CD4-positive, alpha-beta T cell treated with Interferon alpha-2 for 1 hour (primary cell): ENCODE data around the gene DAAM2.

Source experiments
- DNase-seq, 2 donors: peaks; one replicate each; pipeline ENCODE4 v3.0.0-alpha.2; 2020 to 2022

Gene DAAM2

DNA sequence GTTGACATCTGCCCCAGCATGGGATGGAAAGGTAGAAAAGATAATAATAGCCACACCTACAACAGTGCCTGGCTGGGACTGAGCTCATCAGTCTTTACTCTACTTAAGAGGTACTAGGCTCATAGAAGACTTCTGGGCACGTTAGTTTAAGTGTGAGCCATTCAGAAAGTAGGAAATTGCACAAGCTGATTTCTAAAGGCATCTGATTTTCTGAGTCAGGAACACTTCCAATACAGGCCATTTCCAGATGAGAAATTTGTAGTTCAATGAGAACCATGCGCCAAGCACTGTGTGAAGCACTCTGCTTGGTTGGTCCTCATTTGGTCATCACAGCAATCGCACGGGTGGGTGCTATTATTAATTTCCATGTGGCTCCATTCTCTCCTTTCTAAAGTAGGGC lies 99.8 kb downstream of the DAAM2 start:
- no peak for DNase-seq

GRCh38 chr6:39892490-39893129 lies 100.4 kb downstream of the DAAM2 start:
- peak in 1 of 2 donors; percentile 6 for DNase-seq

- no peak for DNase-seq
These were observed 101.1 kb downstream of the DAAM2 start for GRCh38 chr6:39893286-39893685.

- DNase-seq, result no peak
These were observed 104.5 kb downstream of the DAAM2 start for GRCh38 chr6:39896701-39897100.

DNA sequence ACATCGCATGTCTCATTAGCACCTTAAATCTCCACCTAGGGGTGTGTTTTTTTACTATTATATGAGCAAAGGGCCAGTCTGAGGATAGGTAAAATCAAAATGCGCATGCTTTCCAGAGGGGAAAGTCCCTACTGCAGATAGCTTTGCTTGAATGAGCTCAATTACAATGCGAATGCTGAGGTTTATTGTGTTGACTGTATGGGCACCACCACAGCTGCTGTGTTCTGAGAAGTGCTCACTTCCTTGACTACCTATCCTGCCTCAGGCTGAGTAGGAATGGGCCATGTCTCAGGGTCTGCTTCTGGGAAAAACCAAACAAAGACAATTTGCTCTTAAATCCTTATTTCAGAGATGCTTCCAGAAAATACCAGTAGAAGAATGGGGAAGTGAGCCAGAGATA lies 105.5 kb downstream of the DAAM2 start:
- no peak for DNase-seq

DNA sequence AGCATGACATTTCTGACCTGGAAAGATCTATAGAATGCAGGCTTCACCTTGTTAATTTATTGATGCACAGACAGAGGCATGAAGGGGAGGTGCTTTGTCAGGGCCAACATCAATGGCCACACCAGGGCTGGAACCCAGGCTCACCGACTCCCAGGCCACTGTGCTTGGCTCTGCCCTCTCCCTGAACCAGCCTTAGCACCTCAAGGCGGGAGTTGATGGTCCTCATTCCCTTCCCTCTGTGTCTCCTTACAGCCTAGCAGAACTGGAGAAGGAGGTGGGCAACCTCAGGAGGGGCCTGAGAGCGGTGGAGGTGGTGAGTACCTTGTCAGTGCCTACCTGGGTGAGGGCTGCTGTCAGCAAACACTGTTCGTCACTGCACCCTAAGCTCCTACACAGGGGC lies 106.4 kb downstream of the DAAM2 start:
- no peak for DNase-seq

GRCh38 chr6:39899554-39900295 lies 107.5 kb downstream of the DAAM2 start:
- DNase-seq, result no peak

DNA sequence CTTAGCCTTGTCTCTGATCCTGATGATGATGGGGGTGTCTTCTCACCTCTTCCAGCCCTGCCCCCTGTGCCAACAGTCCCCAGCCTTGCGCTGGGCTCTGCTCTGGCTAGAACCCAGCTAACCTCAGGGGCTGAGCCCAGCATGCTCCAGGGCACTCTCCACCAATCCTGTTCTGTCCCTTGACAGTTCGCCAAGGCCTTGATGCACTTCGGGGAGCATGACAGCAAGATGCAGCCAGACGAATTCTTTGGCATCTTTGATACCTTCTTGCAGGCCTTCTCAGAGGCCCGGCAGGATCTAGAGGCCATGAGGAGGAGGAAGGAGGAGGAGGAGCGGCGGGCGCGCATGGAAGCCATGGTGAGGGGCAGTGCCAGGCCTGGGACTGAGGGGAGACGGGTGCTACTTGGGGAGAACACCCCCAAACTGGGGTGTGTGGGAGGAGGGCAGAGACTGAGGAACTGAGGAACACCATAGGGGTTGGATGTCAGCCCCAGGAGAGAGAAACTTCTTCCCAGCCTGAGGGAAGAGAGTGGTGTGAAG lies 109.0 kb downstream of the DAAM2 start:
- DNase-seq, result no peak

GRCh38 chr6:39901670-39902069 lies 109.5 kb downstream of the DAAM2 start:
- no peak for DNase-seq

DNA sequence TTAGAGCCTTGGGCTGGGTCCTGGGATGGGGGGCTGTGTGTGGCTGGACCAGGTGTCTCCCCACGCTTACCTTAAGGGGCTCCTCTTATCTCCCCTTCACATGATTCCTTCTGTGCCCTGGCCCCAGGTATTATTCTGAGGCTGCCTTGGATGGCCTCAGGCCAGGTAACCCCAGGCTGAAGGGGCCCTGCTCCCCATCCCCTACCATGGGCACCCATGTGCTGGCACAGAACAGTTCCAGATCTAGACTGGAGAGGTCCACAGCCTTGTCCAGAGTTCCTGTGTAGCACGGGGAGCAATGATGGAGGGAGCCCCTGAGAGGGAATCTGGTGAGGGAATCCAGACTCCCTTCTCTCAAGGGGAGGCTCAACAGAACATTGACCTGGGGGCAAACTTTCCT lies 110.0 kb downstream of the DAAM2 start:
- DNase-seq, result no peak

DNA sequence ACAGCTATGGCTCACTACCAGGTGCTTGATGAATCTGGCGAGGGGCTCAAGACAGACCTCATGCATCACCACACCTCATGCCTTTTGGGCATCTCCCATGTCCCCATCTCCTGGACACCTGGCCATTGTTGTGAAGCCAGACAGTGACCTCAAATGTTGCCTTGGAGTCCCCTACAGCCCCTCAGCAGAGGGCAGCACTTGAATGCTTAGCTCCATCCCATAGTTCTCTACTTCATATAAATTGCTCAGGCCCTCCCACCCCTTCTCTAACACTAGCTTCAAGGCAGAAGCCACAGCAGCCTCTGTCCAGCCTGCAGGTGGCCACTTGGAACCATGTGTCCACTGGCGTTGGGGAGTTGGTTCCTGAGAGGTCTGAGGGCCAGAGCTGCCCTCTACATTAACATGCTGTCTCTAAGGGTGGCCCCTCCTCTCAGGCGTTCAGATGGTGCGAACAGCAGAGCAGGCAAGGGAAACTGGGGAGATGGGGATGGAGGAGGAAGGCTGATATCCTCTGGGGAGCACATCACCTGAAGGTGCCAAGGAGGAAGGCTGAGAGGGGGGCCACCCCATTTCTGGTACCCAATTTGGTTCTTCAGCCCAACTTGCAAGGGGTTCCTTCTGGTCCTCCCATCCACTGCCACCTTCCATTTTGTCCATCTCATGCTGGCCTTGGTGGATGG lies 110.8 kb downstream of the DAAM2 start:
- no peak for DNase-seq

- no peak for DNase-seq
These were observed 111.5 kb downstream of the DAAM2 start for GRCh38 chr6:39903656-39904055.

DNA sequence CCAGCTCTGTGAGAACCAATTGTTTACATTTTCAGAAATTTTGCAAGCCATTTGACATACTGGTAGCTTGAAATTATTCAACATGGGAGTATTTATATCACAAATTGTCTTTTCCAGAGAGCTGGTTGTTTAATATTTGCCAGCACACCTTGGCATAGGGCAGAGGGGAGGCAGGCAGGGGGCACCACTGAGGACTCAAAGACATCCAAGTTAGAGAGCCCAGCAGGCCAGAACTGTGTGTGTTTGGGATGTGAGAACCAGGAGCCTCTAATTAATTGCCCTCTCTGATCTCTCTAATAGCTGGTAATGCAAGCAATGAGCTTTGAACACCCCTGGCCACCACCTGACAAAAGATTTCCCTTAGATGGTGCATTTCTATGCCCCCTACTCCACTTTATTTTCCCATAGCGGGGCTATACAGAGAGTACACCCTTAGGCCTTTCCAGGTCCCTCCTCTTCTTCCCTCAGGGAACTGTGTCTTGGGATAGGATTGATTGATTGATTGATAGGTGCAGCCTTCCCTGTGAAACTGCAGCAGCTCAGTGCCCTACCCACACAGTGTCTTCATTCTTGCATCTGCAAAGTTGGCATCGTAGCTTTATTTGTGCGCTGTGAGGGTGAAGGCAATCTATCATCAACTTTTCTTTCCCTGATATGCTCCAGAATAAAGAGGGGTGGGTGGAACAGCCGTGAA lies 112.9 kb downstream of the DAAM2 start:
- no peak for DNase-seq

DNA sequence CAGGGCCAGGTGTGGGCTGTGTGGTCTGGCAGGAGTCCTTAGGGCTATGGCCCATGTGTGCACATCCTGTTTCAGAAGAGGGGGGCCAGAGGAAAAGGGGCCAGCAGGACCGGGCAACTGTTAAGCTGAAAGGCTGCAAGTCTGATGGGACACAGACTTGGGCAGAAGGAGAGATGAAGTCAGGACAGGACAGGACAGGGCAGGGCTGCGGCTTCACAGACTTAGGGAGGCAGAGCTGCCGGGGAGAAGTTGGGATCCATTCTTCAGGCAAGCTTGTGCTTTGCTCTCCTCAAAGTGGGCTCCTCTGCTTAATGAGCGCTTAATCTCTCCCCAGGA lies 113.4 kb downstream of the DAAM2 start:
- DNase-seq, result no peak

- DNase-seq, result no peak
These were observed 114.2 kb downstream of the DAAM2 start for GRCh38 chr6:39906318-39906761.

- DNase-seq, result no peak
These were observed 115.8 kb downstream of the DAAM2 start for GRCh38 chr6:39907871-39908575.

DNA sequence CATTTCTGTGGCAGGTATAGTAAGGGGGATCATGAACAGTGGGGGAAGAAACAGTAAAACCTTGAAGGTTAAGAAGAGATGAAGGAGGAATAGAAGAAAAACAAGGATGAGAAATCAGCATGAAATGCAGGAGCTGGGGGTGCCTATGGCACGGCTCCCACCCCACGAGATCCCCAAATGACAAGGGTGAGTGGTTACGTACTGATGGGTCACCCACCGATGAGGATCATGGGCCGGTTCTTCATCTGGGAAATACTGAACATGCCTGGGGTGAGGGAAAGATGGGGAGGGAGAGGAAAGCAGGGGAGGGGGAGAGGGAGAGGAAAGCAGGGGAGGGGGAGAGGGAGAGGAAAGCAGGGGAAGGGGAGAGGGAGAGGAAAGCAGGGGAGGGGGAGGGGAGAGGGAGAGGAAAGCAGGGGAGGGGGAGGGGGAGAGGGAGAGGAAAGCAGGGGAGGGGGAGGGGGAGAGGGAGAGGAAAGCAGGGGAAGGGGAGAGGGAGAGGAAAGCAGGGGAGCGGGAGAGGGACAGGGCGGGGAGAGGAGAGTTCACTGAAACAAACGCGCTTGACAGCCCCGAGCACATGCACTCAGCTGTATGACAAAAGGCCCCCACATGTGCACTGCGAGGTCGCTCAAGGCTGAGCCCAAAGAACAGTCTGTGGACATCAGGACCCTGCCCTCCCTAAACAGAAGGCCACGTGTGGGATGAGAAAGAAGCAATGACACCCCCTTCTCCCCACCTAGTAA lies 116.8 kb downstream of the DAAM2 start:
- no peak for DNase-seq

GRCh38 chr6:39909701-39910100 lies 117.5 kb downstream of the DAAM2 start:
- DNase-seq, result no peak

DNA sequence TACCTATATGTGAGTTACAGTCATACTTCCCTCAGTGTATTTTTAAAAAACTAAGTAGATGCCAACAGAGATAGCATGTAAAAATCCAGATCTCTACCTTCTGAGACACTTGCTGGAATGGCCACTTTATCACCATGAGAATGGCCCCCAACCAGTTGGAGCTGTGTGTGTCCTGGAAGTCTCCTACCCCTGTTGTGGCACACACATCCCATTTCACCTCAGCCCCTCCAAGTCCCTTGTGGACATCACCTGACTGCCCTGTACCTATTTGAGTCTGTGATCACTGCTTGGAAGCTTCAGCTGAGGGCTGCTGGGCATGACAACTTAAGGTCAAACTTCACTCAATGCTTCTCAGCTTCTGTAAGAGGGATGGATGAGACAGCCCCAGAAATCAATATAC lies 118.0 kb downstream of the DAAM2 start:
- no peak for DNase-seq

GRCh38 chr6:39910744-39911143 lies 118.6 kb downstream of the DAAM2 start:
- no peak for DNase-seq

DNA sequence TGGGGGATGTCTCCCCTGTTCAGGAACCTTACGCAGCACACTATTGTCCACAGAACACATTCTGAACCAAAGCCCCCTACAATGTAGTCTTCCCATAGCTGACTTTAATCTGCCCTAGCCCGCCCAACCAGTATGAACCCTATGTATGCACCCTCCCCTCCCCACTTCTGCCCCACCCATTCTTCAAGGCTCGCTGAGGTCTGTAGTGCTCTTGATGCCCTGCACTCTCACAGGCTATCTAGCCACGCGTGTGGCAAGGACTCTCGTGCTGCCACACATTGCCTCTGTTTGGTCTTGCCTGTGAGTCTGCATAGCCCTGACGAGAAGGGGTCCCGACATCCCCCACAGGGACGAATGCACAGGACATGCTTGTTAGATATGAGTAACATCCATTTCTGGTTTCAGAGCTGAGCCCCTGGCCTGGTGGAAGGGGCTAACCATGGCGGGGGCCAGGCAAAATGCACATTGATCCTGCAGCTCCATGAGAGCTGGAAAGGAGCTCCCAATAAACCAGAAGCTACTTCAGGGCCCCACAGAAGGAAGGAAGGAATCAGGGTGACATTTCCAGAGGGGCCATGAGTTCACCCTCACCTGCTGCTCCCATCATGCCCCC lies 119.4 kb downstream of the DAAM2 start:
- DNase-seq, result no peak
